ENCODE data around the gene BAZ2B.

BAZ2B gene

GRCh38 chr2:159609811-159610549, 6.4 kb downstream of the BAZ2B start:
- TF ChIP-seq POU2F2 (IDR thresholded peaks at IDR 0.05; ENCODE audit: low read depth, low read length), result no peak
- no peak for TF ChIP-seq PAX5 (IDR thresholded peaks at IDR 0.05; ENCODE audit: insufficient read depth, low read length, severe bottlenecking)
- no peak for TF ChIP-seq POLR2A (IDR thresholded peaks at IDR 0.05; ENCODE audit: low read depth, low read length)
- no peak for TF ChIP-seq POLR2AphosphoS5 (IDR thresholded peaks at IDR 0.05; ENCODE audit: low read depth, low read length)
- TF ChIP-seq SPI1 (IDR thresholded peaks at IDR 0.05; ENCODE audit: low read depth, low read length), result no peak
- no peak for TF ChIP-seq TAF1 (IDR thresholded peaks at IDR 0.05; ENCODE audit: low read depth, low read length)
- FAIRE-seq (peak; percentile 60), DNase-seq (ENCODE audit: insufficient read length, low spot score) (no peak)

- FAIRE-seq, result no peak
- TF ChIP-seq PAX5 (IDR thresholded peaks at IDR 0.05; ENCODE audit: insufficient read depth, low read length, severe bottlenecking), result no peak
- no peak for TF ChIP-seq TAF1 (IDR thresholded peaks at IDR 0.05; ENCODE audit: low read depth, low read length)
- TF ChIP-seq SPI1 (IDR thresholded peaks at IDR 0.05; ENCODE audit: low read depth, low read length), result no peak
- TF ChIP-seq POU2F2 (IDR thresholded peaks at IDR 0.05; ENCODE audit: low read depth, low read length), result no peak
- TF ChIP-seq POLR2A (IDR thresholded peaks at IDR 0.05; ENCODE audit: low read depth, low read length), result no peak
- TF ChIP-seq POLR2AphosphoS5 (IDR thresholded peaks at IDR 0.05; ENCODE audit: low read depth, low read length), result no peak
- no peak for DNase-seq (ENCODE audit: insufficient read length, low spot score)
These were observed 7.5 kb downstream of the BAZ2B start for GRCh38 chr2:159608723-159609308.

GRCh38 chr2:159608108-159608507, 8.2 kb downstream of the BAZ2B start:
- TF ChIP-seq TAF1 (IDR thresholded peaks at IDR 0.05; ENCODE audit: low read depth, low read length), result no peak
- TF ChIP-seq POLR2A (IDR thresholded peaks at IDR 0.05; ENCODE audit: low read depth, low read length), result no peak
- TF ChIP-seq POU2F2 (IDR thresholded peaks at IDR 0.05; ENCODE audit: low read depth, low read length), result no peak
- no peak for TF ChIP-seq PAX5 (IDR thresholded peaks at IDR 0.05; ENCODE audit: insufficient read depth, low read length, severe bottlenecking)
- no peak for TF ChIP-seq SPI1 (IDR thresholded peaks at IDR 0.05; ENCODE audit: low read depth, low read length)
- TF ChIP-seq POLR2AphosphoS5 (IDR thresholded peaks at IDR 0.05; ENCODE audit: low read depth, low read length), result no peak
- FAIRE-seq (no peak), DNase-seq (ENCODE audit: insufficient read length, low spot score) (no peak)

- FAIRE-seq (no peak), DNase-seq (ENCODE audit: insufficient read length, low spot score) (no peak)
- TF ChIP-seq PAX5 (IDR thresholded peaks at IDR 0.05; ENCODE audit: insufficient read depth, low read length, severe bottlenecking) (no peak), SPI1 (IDR thresholded peaks at IDR 0.05; ENCODE audit: low read depth, low read length) (no peak), POLR2AphosphoS5 (IDR thresholded peaks at IDR 0.05; ENCODE audit: low read depth, low read length) (no peak), POLR2A (IDR thresholded peaks at IDR 0.05; ENCODE audit: low read depth, low read length) (no peak)
These were observed 10.1 kb downstream of the BAZ2B start for GRCh38 chr2:159606287-159606686.

- FAIRE-seq, result no peak
- no peak for TF ChIP-seq TAF1 (IDR thresholded peaks at IDR 0.05; ENCODE audit: low read depth, low read length)
- TF ChIP-seq POU2F2 (IDR thresholded peaks at IDR 0.05; ENCODE audit: low read depth, low read length), result no peak
- no peak for TF ChIP-seq PAX5 (IDR thresholded peaks at IDR 0.05; ENCODE audit: insufficient read depth, low read length, severe bottlenecking)
These were observed 10.7 kb downstream of the BAZ2B start for GRCh38 chr2:159605441-159606178.

GRCh38 chr2:159604159-159604558, 12.2 kb downstream of the BAZ2B start:
- no peak for FAIRE-seq

More at GRCh38 chr2:159605441-159606178, 10.7 kb downstream of the BAZ2B start:
- no peak for DNase-seq (ENCODE audit: insufficient read length, low spot score)

GRCh38 chr2:159600752-159601151, 15.6 kb downstream of the BAZ2B start:
- FAIRE-seq, result no peak
- DNase-seq (ENCODE audit: insufficient read length, low spot score), result no peak
- TF ChIP-seq PAX5 (IDR thresholded peaks at IDR 0.05; ENCODE audit: insufficient read depth, low read length, severe bottlenecking), result no peak
- no peak for TF ChIP-seq POLR2AphosphoS5 (IDR thresholded peaks at IDR 0.05; ENCODE audit: low read depth, low read length)
- TF ChIP-seq SPI1 (IDR thresholded peaks at IDR 0.05; ENCODE audit: low read depth, low read length), result no peak
- no peak for TF ChIP-seq POLR2A (IDR thresholded peaks at IDR 0.05; ENCODE audit: low read depth, low read length)

More at GRCh38 chr2:159604159-159604558, 12.2 kb downstream of the BAZ2B start:
- TF ChIP-seq POU2F2 (IDR thresholded peaks at IDR 0.05; ENCODE audit: low read depth, low read length) (no peak), TAF1 (IDR thresholded peaks at IDR 0.05; ENCODE audit: low read depth, low read length) (no peak)
- DNase-seq (ENCODE audit: insufficient read length, low spot score), result no peak

GRCh38 chr2:159595410-159596046, 20.8 kb downstream of the BAZ2B start:
- no peak for DNase-seq (ENCODE audit: insufficient read length, low spot score)
- peak; percentile 68 for TF ChIP-seq SPI1 (IDR thresholded peaks at IDR 0.05; ENCODE audit: low read depth, low read length)
- no peak for TF ChIP-seq POU2F2 (IDR thresholded peaks at IDR 0.05; ENCODE audit: low read depth, low read length)
- FAIRE-seq, result no peak

GRCh38 chr2:159592441-159592840, 23.9 kb downstream of the BAZ2B start:
- FAIRE-seq (no peak), DNase-seq (ENCODE audit: insufficient read length, low spot score) (no peak)
- TF ChIP-seq SPI1 (IDR thresholded peaks at IDR 0.05; ENCODE audit: low read depth, low read length) (no peak), POU2F2 (IDR thresholded peaks at IDR 0.05; ENCODE audit: low read depth, low read length) (no peak), POLR2AphosphoS5 (IDR thresholded peaks at IDR 0.05; ENCODE audit: low read depth, low read length) (no peak), POLR2A (IDR thresholded peaks at IDR 0.05; ENCODE audit: low read depth, low read length) (no peak), PAX5 (IDR thresholded peaks at IDR 0.05; ENCODE audit: insufficient read depth, low read length, severe bottlenecking) (no peak), TAF1 (IDR thresholded peaks at IDR 0.05; ENCODE audit: low read depth, low read length) (no peak)
